Heart left ventricle (tissue), 13 donors: ENCODE results near the gene ABTB2.

ENCODE experiments used
- POLR2A ChIP-seq, 2 donors: fragments of 450-650 bp; IDR thresholded peaks; one replicate each; pipeline ENCODE4 v1.6.1; 2017; ENCODE audit warnings: antibody characterized with exemption in 2 of 2, mild to moderate bottlenecking in 2 of 2, moderate library complexity in 2 of 2
- TF ChIP-seq, protein P1 (sequence below), 12 donors: fragments of 200-600 bp; sonication (generic) in 4 of 12; IDR thresholded peaks; one replicate each; pipeline versions ENCODE4 v1.5.0 to v1.8.0; 2018 to 2022; ENCODE audit warnings: antibody characterized with exemption in 12 of 12, mild to moderate bottlenecking in 5 of 12
- donor health status: ischemic (EF 13 %, LVEDD 7.1; RV severe dilation, severe dysfunction).
- donor health status: DM: no; HTN: yes; CAD: no.
- donor health status: DM: no; HTN: no; CAD: no.
- donor health status: ischemic (EF 25% LVEDD 6.9; RV normal size, moderate dysfunction).
- donor health status: ischemic (EF 25% LVEDD 5.7; RV mildly dilated, moderate dysfunction).
- donor health status: ischemic (EF 35%, LVEDD 5.7; RV mildly dilated, moderate dysfunction).
- donor health status: nonischemic (EF 11% LVEDD 7.7; RV severe dilation, severe dysfunction).
- donor health status: DM: yes; HTN: yes; CAD: no.
- donor health status: PGD.
- donor health status: ischemic (EF 29% LVEDD 5.4; RV normal size, mild dysfunction).
- donor health status: nonischemic (EF 23%, LVEDD 6.1; RV moderate dilation, normal function).

DNA sequence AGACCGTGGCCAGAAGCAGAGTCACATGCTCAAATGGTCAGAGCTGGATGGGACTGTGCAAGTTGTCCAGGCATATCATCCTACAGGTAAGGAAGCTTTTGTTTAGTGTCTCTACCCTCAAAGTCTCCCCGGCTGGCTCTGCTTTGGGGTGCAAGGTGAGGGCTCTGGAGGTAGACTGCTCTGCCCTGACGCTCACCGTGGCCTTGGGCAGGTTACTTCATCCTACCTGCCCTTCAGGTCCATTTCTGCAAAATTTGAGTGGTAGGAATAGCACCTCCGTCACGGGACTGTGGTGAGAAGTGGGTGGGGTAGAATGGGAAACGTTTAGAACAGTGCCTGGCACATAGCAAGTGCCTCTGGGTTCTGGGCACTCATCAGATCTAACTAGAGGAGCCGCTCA, 210.2 kb downstream of the ABTB2 start:
- TF ChIP-seq, protein P1, sequence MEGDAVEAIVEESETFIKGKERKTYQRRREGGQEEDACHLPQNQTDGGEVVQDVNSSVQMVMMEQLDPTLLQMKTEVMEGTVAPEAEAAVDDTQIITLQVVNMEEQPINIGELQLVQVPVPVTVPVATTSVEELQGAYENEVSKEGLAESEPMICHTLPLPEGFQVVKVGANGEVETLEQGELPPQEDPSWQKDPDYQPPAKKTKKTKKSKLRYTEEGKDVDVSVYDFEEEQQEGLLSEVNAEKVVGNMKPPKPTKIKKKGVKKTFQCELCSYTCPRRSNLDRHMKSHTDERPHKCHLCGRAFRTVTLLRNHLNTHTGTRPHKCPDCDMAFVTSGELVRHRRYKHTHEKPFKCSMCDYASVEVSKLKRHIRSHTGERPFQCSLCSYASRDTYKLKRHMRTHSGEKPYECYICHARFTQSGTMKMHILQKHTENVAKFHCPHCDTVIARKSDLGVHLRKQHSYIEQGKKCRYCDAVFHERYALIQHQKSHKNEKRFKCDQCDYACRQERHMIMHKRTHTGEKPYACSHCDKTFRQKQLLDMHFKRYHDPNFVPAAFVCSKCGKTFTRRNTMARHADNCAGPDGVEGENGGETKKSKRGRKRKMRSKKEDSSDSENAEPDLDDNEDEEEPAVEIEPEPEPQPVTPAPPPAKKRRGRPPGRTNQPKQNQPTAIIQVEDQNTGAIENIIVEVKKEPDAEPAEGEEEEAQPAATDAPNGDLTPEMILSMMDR (IDR thresholded peaks at IDR 0.05) = no peak
- TF ChIP-seq POLR2A (IDR thresholded peaks at IDR 0.05) = no peak
